Upper lobe of left lung (tissue), 4 donors: Measurements from ENCODE around the gene KIF7.

Experiments
- CTCF ChIP-seq, 6 experiments: fragments of 450-650 bp in 4 of 6; fragments of 200-600 bp in 2 of 6; sonication (generic) in 2 of 6; IDR thresholded peaks; one replicate each; pipeline ENCODE4 v1.5.1; 2016 to 2019; ENCODE audit warnings: antibody characterized with exemption in 6 of 6
- EP300 ChIP-seq, 4 donors: sonication (generic); formaldehyde crosslinking; IDR thresholded peaks; one replicate each; pipeline ENCODE4 v1.5.1; 2017; ENCODE audit warnings: antibody characterized with exemption in 4 of 4, control low read depth in 2 of 4
- POLR2A ChIP-seq, 4 donors: fragments of 450-650 bp; IDR thresholded peaks; one replicate each; pipeline ENCODE4 v1.5.1; 2016 to 2017; ENCODE audit warnings: antibody characterized with exemption in 4 of 4, mild to moderate bottlenecking in 2 of 4
- POLR2AphosphoS5 ChIP-seq, 2 donors: sonication (generic); formaldehyde crosslinking; IDR thresholded peaks; one replicate each; pipeline ENCODE4 v1.5.1; 2017; ENCODE audit warnings: antibody characterized with exemption in 2 of 2

GRCh38 chr15:89695198-89695597, 39.9 kb upstream of the KIF7 start:
- TF ChIP-seq CTCF (IDR thresholded peaks at IDR 0.05) (no peak), POLR2AphosphoS5 (IDR thresholded peaks at IDR 0.05) (no peak), POLR2A (IDR thresholded peaks at IDR 0.05) (no peak), EP300 (IDR thresholded peaks at IDR 0.05) (no peak)
